ENCODE results near the gene CCDC102B.

Gene CCDC102B

GRCh38 chr18:68791801-68792200 is 6.1 kb upstream of the CCDC102B start:
- H3K79me2 ChIP-seq (ENCODE audit: insufficient read depth, low read length): no peaks in the 10 kb centered on the region

GRCh38 chr18:68793951-68794350 is 3.9 kb upstream of the CCDC102B start:
- no peak overlapping the region for H3K4me2 ChIP-seq (ENCODE audit: low read depth, low read length, poor library complexity, severe bottlenecking)
- H3K36me3 ChIP-seq (ENCODE audit: low read length): no peaks in the 10 kb centered on the region
- no peaks in the 10 kb centered on the region for H3K79me2 ChIP-seq (ENCODE audit: insufficient read depth, low read length)
- H4K20me1 ChIP-seq (ENCODE audit: low read depth, low read length): no peaks in the 10 kb centered on the region
- H3F3A ChIP-seq (ENCODE audit: insufficient read depth): no peaks in the 10 kb centered on the region
- no peak for TF ChIP-seq EZH2phosphoT487 (conservative IDR thresholded peaks at IDR 0.05; ENCODE audit: low read length)
- H3K27me3 ChIP-seq (ENCODE audit: low read length): no peaks in the 10 kb centered on the region
- H3K4me3 ChIP-seq (ENCODE audit: insufficient read depth, low read length, poor library complexity, severe bottlenecking): no peak overlapping the region
- H2AFZ ChIP-seq (ENCODE audit: low read depth, low read length, severe bottlenecking): no peak overlapping the region
- no peak overlapping the region for H3K27ac ChIP-seq (ENCODE audit: low read depth, low read length)
- no peaks in the 10 kb centered on the region for H3K9me3 ChIP-seq (ENCODE audit: insufficient read depth, low read length)
- H3K9ac ChIP-seq (ENCODE audit: low read length): no peak overlapping the region
- no peaks in the 10 kb centered on the region for H3K9me2 ChIP-seq (replicated peaks; ENCODE audit: insufficient read depth, low read length)

More at GRCh38 chr18:68791801-68792200, 6.1 kb upstream of the CCDC102B start:
- Histone ChIP-seq H3K4me2 (ENCODE audit: low read depth, low read length, poor library complexity, severe bottlenecking) (no peak overlapping the region), H3K9me3 (ENCODE audit: insufficient read depth, low read length) (no peaks in the 10 kb centered on the region), H3K4me3 (ENCODE audit: insufficient read depth, low read length, poor library complexity, severe bottlenecking) (no peak overlapping the region), H2AFZ (ENCODE audit: low read depth, low read length, severe bottlenecking) (no peak overlapping the region), H4K20me1 (ENCODE audit: low read depth, low read length) (no peaks in the 10 kb centered on the region), H3F3A (ENCODE audit: insufficient read depth) (no peaks in the 10 kb centered on the region), H3K9ac (ENCODE audit: low read length) (no peak overlapping the region), H3K27me3 (ENCODE audit: low read length) (no peaks in the 10 kb centered on the region), H3K27ac (ENCODE audit: low read depth, low read length) (no peak overlapping the region), H3K36me3 (ENCODE audit: low read length) (no peaks in the 10 kb centered on the region), H3K9me2 (replicated peaks; ENCODE audit: insufficient read depth, low read length) (no peaks in the 10 kb centered on the region)
- no peak for TF ChIP-seq EZH2phosphoT487 (conservative IDR thresholded peaks at IDR 0.05; ENCODE audit: low read length)
- TF ChIP-seq CTCF (IDR thresholded peaks at IDR 0.05; ENCODE audit: insufficient read depth, low read length, poor library complexity, severe bottlenecking): no peak

GRCh38 chr18:68796936-68797690 is 767 bp upstream of the CCDC102B start:
- no peaks in the 10 kb centered on the region for H3K9me2 ChIP-seq (replicated peaks; ENCODE audit: insufficient read depth, low read length)
- H3K27ac ChIP-seq (ENCODE audit: low read depth, low read length): no peak overlapping the region
- H3K27me3 ChIP-seq (ENCODE audit: low read length): no peaks in the 10 kb centered on the region
- no peaks in the 10 kb centered on the region for H3K79me2 ChIP-seq (ENCODE audit: insufficient read depth, low read length)
- TF ChIP-seq CTCF (IDR thresholded peaks at IDR 0.05; ENCODE audit: insufficient read depth, low read length, poor library complexity, severe bottlenecking) (no peak), EZH2phosphoT487 (conservative IDR thresholded peaks at IDR 0.05; ENCODE audit: low read length) (no peak)
- H4K20me1 ChIP-seq (ENCODE audit: low read depth, low read length): no peaks in the 10 kb centered on the region
- H2AFZ ChIP-seq (ENCODE audit: low read depth, low read length, severe bottlenecking): no peak overlapping the region
- H3K9ac ChIP-seq (ENCODE audit: low read length): no peak overlapping the region
- no peak overlapping the region for H3K4me3 ChIP-seq (ENCODE audit: insufficient read depth, low read length, poor library complexity, severe bottlenecking)
- H3K9me3 ChIP-seq (ENCODE audit: insufficient read depth, low read length): no peaks in the 10 kb centered on the region
- H3K4me2 ChIP-seq (ENCODE audit: low read depth, low read length, poor library complexity, severe bottlenecking): no peak overlapping the region
- H3F3A ChIP-seq (ENCODE audit: insufficient read depth): no peaks in the 10 kb centered on the region
- no peaks in the 10 kb centered on the region for H3K36me3 ChIP-seq (ENCODE audit: low read length)

- H3K4me2 ChIP-seq (ENCODE audit: low read depth, low read length, poor library complexity, severe bottlenecking): no peak overlapping the region
These were observed 2.2 kb downstream of the CCDC102B start for GRCh38 chr18:68800075-68800474.

More at GRCh38 chr18:68800075-68800474, 2.2 kb downstream of the CCDC102B start:
- Histone ChIP-seq H3F3A (ENCODE audit: insufficient read depth) (no peaks in the 10 kb centered on the region), H3K9ac (ENCODE audit: low read length) (no peak overlapping the region), H3K27me3 (ENCODE audit: low read length) (peaks cover 4% of the 10 kb centered on the region; the same call in 1 of the 2 replicates), H2AFZ (ENCODE audit: low read depth, low read length, severe bottlenecking) (no peak overlapping the region), H3K9me2 (replicated peaks; ENCODE audit: insufficient read depth, low read length) (no peaks in the 10 kb centered on the region), H3K9me3 (ENCODE audit: insufficient read depth, low read length) (no peaks in the 10 kb centered on the region), H4K20me1 (ENCODE audit: low read depth, low read length) (no peaks in the 10 kb centered on the region), H3K27ac (ENCODE audit: low read depth, low read length) (no peak overlapping the region), H3K79me2 (ENCODE audit: insufficient read depth, low read length) (no peaks in the 10 kb centered on the region), H3K36me3 (ENCODE audit: low read length) (no peaks in the 10 kb centered on the region), H3K4me3 (ENCODE audit: insufficient read depth, low read length, poor library complexity, severe bottlenecking) (no peak overlapping the region)
- TF ChIP-seq CTCF (IDR thresholded peaks at IDR 0.05; ENCODE audit: insufficient read depth, low read length, poor library complexity, severe bottlenecking) (no peak), EZH2phosphoT487 (conservative IDR thresholded peaks at IDR 0.05; ENCODE audit: low read length) (no peak)

Measured in SU-DHL-6 (cell line).